ENCODE measurements around the gene MTA3.
"Not testable (repeated sequence)": the region's sequence is repeated elsewhere in the genome, so short reads cannot be mapped to it uniquely, and the experiment has no call there.

Gene MTA3

DNA sequence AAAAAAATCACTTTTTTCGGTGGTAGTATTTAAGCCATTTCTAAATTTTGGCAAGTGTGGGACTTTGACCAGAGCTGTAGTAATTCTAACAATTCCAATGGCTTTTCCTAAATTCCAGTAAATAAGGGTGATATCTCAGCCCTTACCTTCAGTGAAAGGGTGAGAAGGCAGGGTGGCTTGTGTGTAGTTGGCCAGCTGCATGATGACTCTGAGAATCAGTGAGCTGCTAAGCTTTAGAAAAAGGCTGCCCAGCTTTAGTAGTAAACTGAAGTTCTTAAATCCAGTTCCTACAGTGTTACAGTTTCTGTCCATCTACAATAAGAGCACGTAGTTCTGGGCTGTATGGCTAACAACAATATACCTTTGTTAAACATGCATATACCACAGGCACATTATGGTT is 153.5 kb downstream of the MTA3 start:
- H3K9me3 ChIP-seq (ENCODE audit: low read length) = no peaks in the 10 kb centered on the region
- peaks cover 11% of the 10 kb centered on the region for H3K36me3 ChIP-seq (ENCODE audit: insufficient read depth, low read length)
- no peak overlapping the region for H3K4me3 ChIP-seq (ENCODE audit: low read depth in 1 of 2, low read length in 2 of 2)
- no peaks in the 10 kb centered on the region for H3K27me3 ChIP-seq (ENCODE audit: control insufficient read depth in 1 of 2, insufficient read depth in 2 of 2, low read length in 2 of 2)
- H3K27ac ChIP-seq (ENCODE audit: low read depth, low read length) = no peak overlapping the region
- no peak overlapping the region for H3K9ac ChIP-seq (ENCODE audit: low read length)
- peaks cover 11% of the 10 kb centered on the region for H3K4me1 ChIP-seq (ENCODE audit: insufficient read depth, low read length)

DNA sequence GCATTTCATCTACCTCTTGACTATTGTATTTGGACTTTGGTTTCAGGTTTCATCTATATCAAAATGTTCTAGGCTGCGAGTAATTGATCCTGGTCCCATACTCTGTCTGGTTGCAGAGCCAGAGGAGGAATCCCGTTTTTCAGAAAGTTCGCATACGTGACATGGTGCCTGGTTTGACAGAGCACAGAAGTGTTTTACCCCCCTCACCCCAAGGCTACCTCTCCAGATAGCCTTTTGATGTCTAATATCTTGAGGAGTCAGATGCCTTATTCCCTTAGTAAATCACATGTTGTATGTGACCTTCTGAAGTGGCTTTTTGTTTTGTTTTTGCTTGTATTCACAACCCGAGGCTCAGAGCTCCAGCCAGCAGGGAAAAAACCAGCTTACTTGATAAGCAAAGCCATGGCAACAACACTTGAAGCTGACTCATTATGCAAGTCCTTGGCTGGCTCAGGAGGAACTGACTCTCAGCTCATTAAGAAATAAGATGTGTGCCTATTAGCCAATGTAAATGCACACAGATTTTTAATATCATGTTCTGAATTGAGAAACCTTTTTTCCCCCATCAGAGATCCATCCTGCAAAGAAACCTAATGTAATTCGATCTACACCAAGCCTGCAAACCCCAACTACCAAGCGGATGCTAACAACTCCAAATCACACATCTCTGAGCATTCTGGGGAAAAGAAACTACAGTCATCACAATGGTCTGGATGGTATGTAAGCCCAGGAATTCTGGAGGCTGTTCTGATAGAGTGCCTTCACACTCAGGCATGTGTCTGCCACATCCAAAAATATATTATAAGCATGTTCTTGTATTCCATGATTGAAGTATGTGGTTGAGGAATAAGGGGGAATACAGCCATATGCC is 154.1 kb downstream of the MTA3 start:
- Histone ChIP-seq H3K4me3 (ENCODE audit: low read depth in 1 of 2, low read length in 2 of 2) (no peak overlapping the region), H3K9ac (ENCODE audit: low read length) (no peak overlapping the region), H3K27ac (ENCODE audit: low read depth, low read length) (no peak overlapping the region)

DNA sequence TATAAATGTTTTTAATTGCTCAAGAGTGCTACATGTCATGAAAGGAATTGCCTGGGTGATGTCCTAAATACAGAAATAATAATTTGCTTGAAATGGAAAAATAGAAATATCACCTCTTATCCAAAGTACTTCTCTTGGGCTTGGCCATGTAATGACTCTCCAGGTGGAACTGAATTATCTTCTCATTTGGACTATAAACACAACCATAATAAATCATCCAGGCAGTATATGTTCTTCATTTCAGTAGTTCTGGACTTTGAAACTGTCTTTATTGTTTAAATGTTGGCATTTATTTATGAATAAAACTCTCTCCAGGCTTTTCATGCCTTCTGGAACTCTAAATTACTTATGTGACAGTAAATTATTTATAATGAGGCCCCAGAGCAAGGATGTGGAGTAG is 155.0 kb downstream of the MTA3 start:
- H3K9ac ChIP-seq (ENCODE audit: low read length) = no peak overlapping the region
- H3K4me1 ChIP-seq (ENCODE audit: insufficient read depth, low read length) = peaks cover 11% of the 10 kb centered on the region
- H3K4me3 ChIP-seq (ENCODE audit: low read depth in 1 of 2, low read length in 2 of 2) = no peak overlapping the region
- no peak overlapping the region for H3K27ac ChIP-seq (ENCODE audit: low read depth, low read length)
- no peaks in the 10 kb centered on the region for H3K27me3 ChIP-seq (ENCODE audit: control insufficient read depth in 1 of 2, insufficient read depth in 2 of 2, low read length in 2 of 2)
- no peaks in the 10 kb centered on the region for H3K9me3 ChIP-seq (ENCODE audit: low read length)
- peaks cover 11% of the 10 kb centered on the region for H3K36me3 ChIP-seq (ENCODE audit: insufficient read depth, low read length)

More for the DNA sequence above, 154.1 kb downstream of the MTA3 start:
- H3K9me3 ChIP-seq (ENCODE audit: low read length) = no peaks in the 10 kb centered on the region
- H3K36me3 ChIP-seq (ENCODE audit: insufficient read depth, low read length) = peaks cover 11% of the 10 kb centered on the region
- H3K4me1 ChIP-seq (ENCODE audit: insufficient read depth, low read length) = peaks cover 11% of the 10 kb centered on the region
- no peaks in the 10 kb centered on the region for H3K27me3 ChIP-seq (ENCODE audit: control insufficient read depth in 1 of 2, insufficient read depth in 2 of 2, low read length in 2 of 2)

DNA sequence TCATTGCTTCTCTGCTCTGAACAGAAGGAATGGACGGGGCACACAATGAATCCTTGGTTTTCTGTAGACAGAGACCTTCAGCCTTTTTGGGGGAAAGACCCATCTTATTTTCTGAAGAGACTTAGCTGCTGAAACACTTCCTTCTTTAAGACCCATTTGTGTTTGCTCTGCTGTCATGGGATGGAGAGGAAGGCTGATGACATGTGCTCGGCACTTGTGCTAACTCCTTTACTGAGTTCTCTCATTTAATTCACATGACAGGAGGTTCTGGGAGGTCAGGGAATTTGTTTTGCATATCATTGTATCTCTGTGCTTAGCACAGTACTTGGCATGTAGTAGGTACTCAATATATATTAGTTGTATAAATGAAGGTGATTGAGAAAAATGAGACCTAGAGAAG is 156.5 kb downstream of the MTA3 start:
- Histone ChIP-seq H3K9me3 (ENCODE audit: low read length) (no peaks in the 10 kb centered on the region), H3K9ac (ENCODE audit: low read length) (no peak overlapping the region), H3K36me3 (ENCODE audit: insufficient read depth, low read length) (peaks cover 11% of the 10 kb centered on the region), H3K27ac (ENCODE audit: low read depth, low read length) (no peak overlapping the region), H3K27me3 (ENCODE audit: control insufficient read depth in 1 of 2, insufficient read depth in 2 of 2, low read length in 2 of 2) (no peaks in the 10 kb centered on the region), H3K4me3 (ENCODE audit: low read depth in 1 of 2, low read length in 2 of 2) (no peak overlapping the region), H3K4me1 (ENCODE audit: insufficient read depth, low read length) (peaks cover 11% of the 10 kb centered on the region)

DNA sequence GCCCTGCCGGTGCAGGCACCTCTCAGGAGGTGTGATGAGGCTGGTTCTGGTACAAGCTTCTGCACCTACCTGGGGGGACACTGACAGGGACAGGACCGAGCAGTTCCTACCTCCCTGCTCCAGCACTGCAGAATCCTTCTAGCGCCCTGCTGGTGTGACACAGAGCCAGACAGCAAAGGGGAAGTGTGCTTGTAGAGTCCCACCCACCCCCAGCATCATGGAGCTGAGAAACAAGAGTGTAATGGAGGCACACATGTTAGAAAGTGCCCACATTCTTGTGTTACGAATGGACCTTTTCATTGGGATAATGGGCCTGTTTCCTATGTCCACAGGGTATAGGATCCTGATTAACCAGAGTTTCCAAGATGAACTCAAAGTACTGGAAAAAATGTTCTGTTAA is 157.2 kb downstream of the MTA3 start:
- no peak overlapping the region for H3K4me3 ChIP-seq (ENCODE audit: low read depth in 1 of 2, low read length in 2 of 2)
- no peaks in the 10 kb centered on the region for H3K9me3 ChIP-seq (ENCODE audit: low read length)
- no peak overlapping the region for H3K27ac ChIP-seq (ENCODE audit: low read depth, low read length)
- H3K4me1 ChIP-seq (ENCODE audit: insufficient read depth, low read length) = peaks cover 11% of the 10 kb centered on the region
- no peaks in the 10 kb centered on the region for H3K27me3 ChIP-seq (ENCODE audit: control insufficient read depth in 1 of 2, insufficient read depth in 2 of 2, low read length in 2 of 2)
- peaks cover 11% of the 10 kb centered on the region for H3K36me3 ChIP-seq (ENCODE audit: insufficient read depth, low read length)
- H3K9ac ChIP-seq (ENCODE audit: low read length) = no peak overlapping the region

DNA sequence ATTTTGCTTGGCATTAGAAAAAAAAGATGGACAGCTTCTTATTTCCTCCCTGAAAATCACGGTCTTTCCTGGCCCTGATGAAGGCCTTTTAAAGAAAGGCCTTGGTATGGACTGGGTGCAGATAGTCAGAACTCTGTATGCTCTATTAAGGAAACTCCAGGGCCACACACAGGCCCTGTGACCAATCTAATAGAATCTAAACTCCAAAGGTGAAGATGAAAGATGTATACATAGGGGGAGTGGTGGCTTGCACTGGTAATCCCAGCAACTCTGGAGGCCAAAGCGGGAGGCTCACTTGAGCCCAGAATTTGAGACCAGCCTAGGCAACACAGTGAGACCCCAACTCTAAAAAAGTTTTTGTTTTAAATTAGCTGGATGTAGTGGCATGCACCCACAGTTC is 158.2 kb downstream of the MTA3 start:
- Histone ChIP-seq H3K27me3 (ENCODE audit: control insufficient read depth in 1 of 2, insufficient read depth in 2 of 2, low read length in 2 of 2) (no peaks in the 10 kb centered on the region), H3K9me3 (ENCODE audit: low read length) (no peaks in the 10 kb centered on the region), H3K4me1 (ENCODE audit: insufficient read depth, low read length) (peaks cover 11% of the 10 kb centered on the region), H3K36me3 (ENCODE audit: insufficient read depth, low read length) (peaks cover 11% of the 10 kb centered on the region), H3K9ac (ENCODE audit: low read length) (no peak overlapping the region), H3K27ac (ENCODE audit: low read depth, low read length) (no peak overlapping the region), H3K4me3 (ENCODE audit: low read depth in 1 of 2, low read length in 2 of 2) (no peak overlapping the region)

DNA sequence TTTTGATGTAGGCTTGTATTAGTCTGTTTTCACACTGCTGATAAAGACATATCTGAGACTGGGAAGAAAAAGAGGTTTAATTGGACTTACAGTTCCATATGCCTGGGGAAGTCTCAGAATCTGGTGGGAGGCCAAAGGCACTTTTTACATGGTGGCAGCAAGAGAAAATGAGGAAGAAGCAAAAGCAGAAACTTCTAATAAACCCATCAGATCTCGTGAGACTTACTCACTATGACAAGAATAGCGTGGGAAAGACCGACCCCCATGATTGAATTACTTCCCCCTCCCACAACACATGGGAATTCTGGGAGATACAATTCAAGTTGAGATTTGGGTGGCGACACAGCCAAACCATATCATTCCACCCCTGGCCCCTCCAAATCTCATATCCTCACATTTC is 162.9 kb downstream of the MTA3 start:
- not testable (repeated sequence) for H3K9me3 ChIP-seq (ENCODE audit: low read length); H3K36me3 ChIP-seq (ENCODE audit: insufficient read depth, low read length); H3K4me1 ChIP-seq (ENCODE audit: insufficient read depth, low read length); H3K4me3 ChIP-seq (ENCODE audit: low read depth in 1 of 2, low read length in 2 of 2); H3K27me3 ChIP-seq (ENCODE audit: control insufficient read depth in 1 of 2, insufficient read depth in 2 of 2, low read length in 2 of 2); H3K9ac ChIP-seq (ENCODE audit: low read length); H3K27ac ChIP-seq (ENCODE audit: low read depth, low read length)

DNA sequence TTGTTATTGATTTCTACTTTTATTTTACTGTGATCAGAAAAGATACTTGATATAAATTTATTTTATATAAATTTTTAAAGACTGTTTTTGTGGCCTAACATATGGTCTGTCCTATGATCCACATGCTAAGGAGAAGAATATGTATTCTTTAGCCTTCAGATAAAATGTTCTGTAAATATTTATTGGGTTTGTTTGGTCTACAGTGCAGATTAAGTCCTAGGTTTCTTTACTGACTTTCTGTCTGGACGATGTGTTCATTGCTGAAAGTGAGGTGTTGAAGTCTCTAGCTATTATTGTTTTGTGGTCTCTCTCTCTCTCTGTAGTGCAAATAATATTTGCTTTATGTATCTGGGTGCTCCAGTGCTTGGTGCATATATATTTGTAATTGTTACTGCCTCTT is 165.4 kb downstream of the MTA3 start:
- H3K9ac ChIP-seq (ENCODE audit: low read length) = no peak overlapping the region
- H3K36me3 ChIP-seq (ENCODE audit: insufficient read depth, low read length) = peaks cover 6% of the 10 kb centered on the region
- no peaks in the 10 kb centered on the region for H3K9me3 ChIP-seq (ENCODE audit: low read length)
- H3K4me1 ChIP-seq (ENCODE audit: insufficient read depth, low read length) = no peaks in the 10 kb centered on the region
- no peak overlapping the region for H3K4me3 ChIP-seq (ENCODE audit: low read depth in 1 of 2, low read length in 2 of 2)
- H3K27ac ChIP-seq (ENCODE audit: low read depth, low read length) = no peak overlapping the region
- no peaks in the 10 kb centered on the region for H3K27me3 ChIP-seq (ENCODE audit: control insufficient read depth in 1 of 2, insufficient read depth in 2 of 2, low read length in 2 of 2)

DNA sequence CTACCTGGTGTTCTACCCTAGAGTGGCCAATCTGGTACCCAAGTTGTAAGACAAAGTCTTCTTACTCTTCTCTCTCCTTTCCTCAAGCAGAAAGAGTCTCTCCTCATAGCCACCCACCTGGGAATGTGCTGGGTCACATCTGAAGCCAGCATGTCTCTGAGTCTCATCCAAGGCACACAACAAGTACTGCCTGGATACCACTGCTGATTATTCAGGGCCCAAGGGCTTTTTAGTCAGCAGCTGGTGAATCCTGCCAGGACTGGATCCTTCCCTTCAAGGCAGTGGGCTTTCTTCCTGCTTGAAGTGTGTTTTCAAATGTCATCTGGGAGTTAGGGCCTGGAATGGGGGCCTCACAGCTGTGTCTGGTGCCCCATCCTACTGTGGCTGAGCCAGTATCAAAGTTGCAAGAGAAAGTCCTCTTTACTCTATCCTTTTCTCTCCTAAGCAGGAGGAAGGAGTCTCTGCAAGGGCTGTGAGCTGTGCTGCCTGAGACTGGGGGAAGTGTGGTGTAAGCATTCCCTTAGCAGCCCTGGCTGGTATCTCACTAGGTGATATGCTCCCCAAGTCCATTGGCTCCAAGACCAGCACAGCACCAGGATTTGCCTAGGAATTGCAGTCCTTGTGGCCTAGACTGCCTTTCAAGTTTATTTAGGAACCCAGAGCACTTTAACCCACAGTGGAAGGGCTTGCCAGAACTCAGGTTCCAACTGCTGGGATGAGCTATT is 168.3 kb downstream of the MTA3 start:
- Histone ChIP-seq H3K36me3 (ENCODE audit: insufficient read depth, low read length) (peaks cover 6% of the 10 kb centered on the region), H3K27ac (ENCODE audit: low read depth, low read length) (no peak overlapping the region), H3K9me3 (ENCODE audit: low read length) (no peaks in the 10 kb centered on the region), H3K4me1 (ENCODE audit: insufficient read depth, low read length) (no peaks in the 10 kb centered on the region), H3K4me3 (ENCODE audit: low read depth in 1 of 2, low read length in 2 of 2) (no peak overlapping the region), H3K27me3 (ENCODE audit: control insufficient read depth in 1 of 2, insufficient read depth in 2 of 2, low read length in 2 of 2) (no peaks in the 10 kb centered on the region), H3K9ac (ENCODE audit: low read length) (no peak overlapping the region)

DNA sequence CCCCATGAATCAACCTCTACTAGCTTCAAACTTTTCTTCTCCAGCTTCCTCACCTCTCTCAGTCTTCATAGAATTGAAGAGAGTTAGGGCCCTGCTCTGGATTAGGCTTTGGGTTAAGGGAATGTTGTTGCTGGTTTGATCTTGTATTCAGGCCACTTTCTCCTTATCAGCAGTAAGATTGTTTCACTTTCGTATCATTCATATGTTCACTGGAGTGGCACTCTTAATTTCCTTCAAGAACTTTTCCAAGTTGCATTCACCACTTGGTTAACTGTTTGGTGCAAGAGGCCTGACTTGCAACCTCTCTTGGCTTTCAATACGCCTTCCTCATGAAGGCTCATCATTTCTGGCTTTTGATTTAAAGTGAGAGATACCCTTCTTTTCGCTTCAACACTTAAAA is 172.7 kb downstream of the MTA3 start:
- H3K27me3 ChIP-seq (ENCODE audit: control insufficient read depth in 1 of 2, insufficient read depth in 2 of 2, low read length in 2 of 2) = no peaks in the 10 kb centered on the region
- H3K36me3 ChIP-seq (ENCODE audit: insufficient read depth, low read length) = peaks cover 6% of the 10 kb centered on the region
- no peak overlapping the region for H3K9ac ChIP-seq (ENCODE audit: low read length)
- H3K4me3 ChIP-seq (ENCODE audit: low read depth in 1 of 2, low read length in 2 of 2) = no peak overlapping the region
- H3K9me3 ChIP-seq (ENCODE audit: low read length) = no peaks in the 10 kb centered on the region
- H3K27ac ChIP-seq (ENCODE audit: low read depth, low read length) = no peak overlapping the region
- no peaks in the 10 kb centered on the region for H3K4me1 ChIP-seq (ENCODE audit: insufficient read depth, low read length)

DNA sequence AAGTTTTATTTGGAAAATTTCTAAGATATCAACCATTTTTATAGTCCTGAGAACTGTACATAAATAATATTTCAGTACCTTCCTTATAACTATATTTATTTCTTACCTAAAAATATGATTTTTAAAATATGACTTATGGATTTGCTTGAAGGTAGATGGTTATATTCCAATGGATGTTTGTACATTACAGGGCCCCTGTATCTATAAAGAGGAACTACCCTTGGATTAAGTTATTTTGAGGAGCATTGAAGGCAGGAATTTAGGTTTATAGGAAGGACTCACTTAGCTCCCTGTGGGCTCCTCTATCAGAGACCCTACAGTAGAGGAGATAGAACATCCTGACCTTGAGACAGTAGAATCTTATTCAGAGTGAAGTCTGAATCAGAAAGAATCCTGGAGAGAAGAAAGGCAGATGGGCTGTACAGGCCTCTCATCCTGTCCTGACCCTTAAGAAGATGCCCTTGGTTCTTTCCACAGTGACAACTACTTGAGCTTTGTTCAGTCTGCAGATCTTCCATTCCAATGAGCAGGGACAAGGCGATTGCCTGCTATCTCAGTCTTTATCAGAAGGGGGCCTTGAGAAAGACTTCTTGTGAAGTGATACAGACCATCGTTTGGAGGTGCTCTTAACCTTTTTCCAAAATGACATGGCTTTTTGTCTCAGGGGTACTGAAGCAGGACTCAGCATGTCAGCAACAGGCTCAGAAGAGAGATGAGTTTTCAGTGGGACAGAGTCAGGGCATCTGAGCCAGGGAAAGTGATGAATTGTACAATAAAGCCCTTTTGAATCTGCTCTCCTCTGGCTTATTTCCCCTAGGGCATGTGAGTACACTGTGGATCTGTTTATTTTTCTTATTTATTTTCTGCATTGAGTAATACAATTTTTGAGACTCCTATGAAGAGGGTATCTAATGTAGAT is 174.6 kb downstream of the MTA3 start:
- Histone ChIP-seq H3K36me3 (ENCODE audit: insufficient read depth, low read length) (peaks cover 4% of the 10 kb centered on the region), H3K27me3 (ENCODE audit: control insufficient read depth in 1 of 2, insufficient read depth in 2 of 2, low read length in 2 of 2) (no peaks in the 10 kb centered on the region), H3K4me1 (ENCODE audit: insufficient read depth, low read length) (no peaks in the 10 kb centered on the region), H3K9me3 (ENCODE audit: low read length) (no peaks in the 10 kb centered on the region), H3K9ac (ENCODE audit: low read length) (no peak overlapping the region), H3K4me3 (ENCODE audit: low read depth in 1 of 2, low read length in 2 of 2) (no peak overlapping the region), H3K27ac (ENCODE audit: low read depth, low read length) (no peak overlapping the region)
